OCI-LY1 (cell line): ENCODE results near the gene CBY3.

Source experiments
- EZH2 ChIP-seq: fragments of 200-600 bp; sonication (generic), shearing (Covaris generic); IDR thresholded peaks from 2 replicates; pipeline ENCODE4 v1.8.0; 2017; ENCODE audit warnings: borderline replicate concordance, mixed run types, mild to moderate bottlenecking, antibody characterized with exemption, low read length, moderate library complexity, mixed read lengths
- TF ChIP-seq, protein P1 (sequence below): fragments of 200-600 bp; sonication (generic), shearing (Covaris generic); IDR thresholded peaks from 2 replicates; pipeline ENCODE4 v1.5.1; 2017; ENCODE audit warnings: mild to moderate bottlenecking, antibody characterized with exemption, low read length, moderate library complexity, mixed read lengths

DNA sequence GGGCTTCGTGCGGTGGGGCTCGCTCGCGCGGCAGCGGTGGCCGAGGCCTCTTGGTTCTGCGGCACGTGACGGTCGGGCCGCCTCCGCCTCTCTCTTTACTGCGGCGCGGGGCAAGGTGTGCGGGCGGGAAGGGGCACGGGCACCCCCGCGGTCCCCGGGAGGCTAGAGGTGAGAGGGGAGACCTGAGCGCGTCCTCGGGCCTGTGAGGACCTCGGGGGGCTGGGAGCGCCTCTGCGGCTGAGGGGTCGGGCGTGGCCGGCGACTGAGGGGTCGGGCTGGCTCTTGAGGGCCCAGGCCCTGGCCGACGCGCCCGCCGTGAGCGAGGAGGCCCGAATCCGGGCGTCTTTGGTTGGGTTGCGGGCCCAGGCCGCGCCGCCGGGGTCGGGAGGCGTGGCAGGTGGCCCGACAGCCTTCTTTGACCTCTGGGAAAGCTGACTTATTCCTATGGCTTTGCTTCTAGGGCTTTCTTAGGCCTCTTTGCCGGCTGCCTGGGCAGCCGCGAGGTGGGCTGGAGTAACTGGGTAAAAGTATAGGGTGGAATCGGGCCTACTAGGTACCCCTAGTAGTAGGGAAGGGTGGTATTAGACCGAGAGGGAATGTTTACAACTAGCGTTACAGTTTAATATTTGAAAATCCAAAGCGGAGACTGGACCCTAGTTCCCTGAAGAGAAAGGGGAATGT lies 18.2 kb upstream of the CBY3 start, which contains the start of gene CANX:
- TF ChIP-seq, protein P1, sequence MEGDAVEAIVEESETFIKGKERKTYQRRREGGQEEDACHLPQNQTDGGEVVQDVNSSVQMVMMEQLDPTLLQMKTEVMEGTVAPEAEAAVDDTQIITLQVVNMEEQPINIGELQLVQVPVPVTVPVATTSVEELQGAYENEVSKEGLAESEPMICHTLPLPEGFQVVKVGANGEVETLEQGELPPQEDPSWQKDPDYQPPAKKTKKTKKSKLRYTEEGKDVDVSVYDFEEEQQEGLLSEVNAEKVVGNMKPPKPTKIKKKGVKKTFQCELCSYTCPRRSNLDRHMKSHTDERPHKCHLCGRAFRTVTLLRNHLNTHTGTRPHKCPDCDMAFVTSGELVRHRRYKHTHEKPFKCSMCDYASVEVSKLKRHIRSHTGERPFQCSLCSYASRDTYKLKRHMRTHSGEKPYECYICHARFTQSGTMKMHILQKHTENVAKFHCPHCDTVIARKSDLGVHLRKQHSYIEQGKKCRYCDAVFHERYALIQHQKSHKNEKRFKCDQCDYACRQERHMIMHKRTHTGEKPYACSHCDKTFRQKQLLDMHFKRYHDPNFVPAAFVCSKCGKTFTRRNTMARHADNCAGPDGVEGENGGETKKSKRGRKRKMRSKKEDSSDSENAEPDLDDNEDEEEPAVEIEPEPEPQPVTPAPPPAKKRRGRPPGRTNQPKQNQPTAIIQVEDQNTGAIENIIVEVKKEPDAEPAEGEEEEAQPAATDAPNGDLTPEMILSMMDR: no peak
- TF ChIP-seq EZH2: no peak
